SK-N-SH (cell line): Measurements from ENCODE around the gene CCNY.

Experiments
- EP300 ChIP-seq, 2 experiments: IDR thresholded peaks; 2 replicates each; pipeline versions ENCODE4 v1.4.0 to v1.6.1; 2012; ENCODE audit warnings: borderline replicate concordance in 1 of 2, low read depth in 1 of 2, low read length in 1 of 2
- RAD21 ChIP-seq: IDR thresholded peaks from 2 replicates; pipeline ENCODE4 v1.6.1; 2012; ENCODE audit warnings: mild to moderate bottlenecking, low read length
- TF ChIP-seq, protein P1 (sequence below): fragments of 200-600 bp; sonication (generic); IDR thresholded peaks from 2 replicates; pipeline ENCODE4 v1.6.1; 2017; ENCODE audit warnings: antibody characterized with exemption, mild to moderate bottlenecking, moderate library complexity

DNA sequence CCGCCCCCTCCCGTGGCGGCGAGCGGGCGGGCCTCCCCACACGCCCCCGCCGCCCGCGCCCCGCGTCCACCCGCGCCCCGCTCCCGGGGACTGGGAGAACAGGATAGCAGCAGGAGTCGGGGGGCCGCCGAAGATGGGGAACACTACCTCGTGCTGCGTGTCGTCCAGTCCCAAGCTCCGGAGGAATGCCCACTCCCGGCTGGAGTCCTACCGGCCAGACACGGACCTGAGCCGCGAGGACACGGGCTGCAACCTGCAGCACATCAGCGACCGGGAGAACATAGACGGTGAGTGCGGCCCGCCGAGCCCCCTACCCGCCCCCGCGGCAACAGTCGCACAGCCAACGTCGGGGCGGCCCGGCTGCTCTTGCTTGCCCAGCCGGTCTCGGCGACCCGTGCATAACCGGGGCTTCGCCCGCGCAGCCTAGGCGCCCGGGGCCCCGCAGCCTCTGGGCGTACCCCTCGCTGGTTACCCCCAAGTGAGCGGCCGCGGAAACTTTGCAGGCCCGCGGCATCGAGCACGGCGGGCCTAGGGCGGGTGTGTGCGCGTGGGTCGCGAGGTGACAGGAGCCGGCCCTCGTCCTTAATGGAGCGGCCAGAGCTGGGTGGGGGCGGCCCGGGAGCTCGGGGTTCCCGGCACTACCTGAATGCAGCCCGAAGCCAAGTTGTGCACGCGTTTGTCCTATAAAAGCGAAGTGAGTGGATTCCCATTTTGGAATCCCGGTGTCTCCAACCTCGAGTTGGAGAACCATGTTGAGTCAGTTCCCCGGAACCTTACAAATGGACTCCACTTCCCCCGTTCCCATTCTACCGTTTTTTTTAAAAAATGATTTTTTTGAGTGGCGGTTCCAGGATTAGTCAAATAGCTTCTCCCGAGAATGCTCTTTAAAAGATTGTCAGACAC, 863 bp downstream of the CCNY start:
- TF ChIP-seq, protein P1, sequence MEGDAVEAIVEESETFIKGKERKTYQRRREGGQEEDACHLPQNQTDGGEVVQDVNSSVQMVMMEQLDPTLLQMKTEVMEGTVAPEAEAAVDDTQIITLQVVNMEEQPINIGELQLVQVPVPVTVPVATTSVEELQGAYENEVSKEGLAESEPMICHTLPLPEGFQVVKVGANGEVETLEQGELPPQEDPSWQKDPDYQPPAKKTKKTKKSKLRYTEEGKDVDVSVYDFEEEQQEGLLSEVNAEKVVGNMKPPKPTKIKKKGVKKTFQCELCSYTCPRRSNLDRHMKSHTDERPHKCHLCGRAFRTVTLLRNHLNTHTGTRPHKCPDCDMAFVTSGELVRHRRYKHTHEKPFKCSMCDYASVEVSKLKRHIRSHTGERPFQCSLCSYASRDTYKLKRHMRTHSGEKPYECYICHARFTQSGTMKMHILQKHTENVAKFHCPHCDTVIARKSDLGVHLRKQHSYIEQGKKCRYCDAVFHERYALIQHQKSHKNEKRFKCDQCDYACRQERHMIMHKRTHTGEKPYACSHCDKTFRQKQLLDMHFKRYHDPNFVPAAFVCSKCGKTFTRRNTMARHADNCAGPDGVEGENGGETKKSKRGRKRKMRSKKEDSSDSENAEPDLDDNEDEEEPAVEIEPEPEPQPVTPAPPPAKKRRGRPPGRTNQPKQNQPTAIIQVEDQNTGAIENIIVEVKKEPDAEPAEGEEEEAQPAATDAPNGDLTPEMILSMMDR = no peak
- TF ChIP-seq RAD21 (no peak), EP300 (IDR thresholded peaks at IDR 0.05; ENCODE audit: borderline replicate concordance in 1 of 2, low read depth in 1 of 2, low read length in 1 of 2) (no peak)
